ENCODE measurements around the gene RPN2.
A peak's percentile ranks its signal among the peaks of the same experiment; 100 is the strongest.

The RPN2 gene

GRCh38 chr20:37219751-37220668, 40.9 kb downstream of the RPN2 start:
- TF ChIP-seq, protein P1, sequence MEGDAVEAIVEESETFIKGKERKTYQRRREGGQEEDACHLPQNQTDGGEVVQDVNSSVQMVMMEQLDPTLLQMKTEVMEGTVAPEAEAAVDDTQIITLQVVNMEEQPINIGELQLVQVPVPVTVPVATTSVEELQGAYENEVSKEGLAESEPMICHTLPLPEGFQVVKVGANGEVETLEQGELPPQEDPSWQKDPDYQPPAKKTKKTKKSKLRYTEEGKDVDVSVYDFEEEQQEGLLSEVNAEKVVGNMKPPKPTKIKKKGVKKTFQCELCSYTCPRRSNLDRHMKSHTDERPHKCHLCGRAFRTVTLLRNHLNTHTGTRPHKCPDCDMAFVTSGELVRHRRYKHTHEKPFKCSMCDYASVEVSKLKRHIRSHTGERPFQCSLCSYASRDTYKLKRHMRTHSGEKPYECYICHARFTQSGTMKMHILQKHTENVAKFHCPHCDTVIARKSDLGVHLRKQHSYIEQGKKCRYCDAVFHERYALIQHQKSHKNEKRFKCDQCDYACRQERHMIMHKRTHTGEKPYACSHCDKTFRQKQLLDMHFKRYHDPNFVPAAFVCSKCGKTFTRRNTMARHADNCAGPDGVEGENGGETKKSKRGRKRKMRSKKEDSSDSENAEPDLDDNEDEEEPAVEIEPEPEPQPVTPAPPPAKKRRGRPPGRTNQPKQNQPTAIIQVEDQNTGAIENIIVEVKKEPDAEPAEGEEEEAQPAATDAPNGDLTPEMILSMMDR (IDR thresholded peaks at IDR 0.05; ENCODE audit: unreplicated experiment in 3 of 3), result no peak
- Mint-ChIP-seq H3K27ac (no peak overlapping the region), H3K27me3 (ENCODE audit: low read depth) (no peaks in the 10 kb centered on the region), H3K4me1 (peaks cover 16% of the 10 kb centered on the region), H3K36me3 (ENCODE audit: low read depth) (peaks cover 49% of the 10 kb centered on the region), H3K4me3 (no peak overlapping the region), H3K9me3 (no peaks in the 10 kb centered on the region)

- Mint-ChIP-seq H3K9me3 (no peaks in the 10 kb centered on the region), H3K36me3 (ENCODE audit: low read depth) (peaks cover 54% of the 10 kb centered on the region), H3K4me3 (no peak overlapping the region), H3K4me1 (peaks cover 21% of the 10 kb centered on the region), H3K27me3 (ENCODE audit: low read depth) (no peaks in the 10 kb centered on the region), H3K27ac (no peak overlapping the region)
- TF ChIP-seq, protein P1 (IDR thresholded peaks at IDR 0.05; ENCODE audit: unreplicated experiment in 3 of 3), result no peak
These were observed 41.6 kb downstream of the RPN2 start for GRCh38 chr20:37220731-37221130.

GRCh38 chr20:37222086-37222485, 43.0 kb downstream of the RPN2 start:
- TF ChIP-seq, protein P1 (IDR thresholded peaks at IDR 0.05; ENCODE audit: unreplicated experiment in 3 of 3), result no peak
- Mint-ChIP-seq H3K4me3 (no peak overlapping the region), H3K4me1 (peaks cover 25% of the 10 kb centered on the region), H3K9me3 (no peaks in the 10 kb centered on the region), H3K27me3 (ENCODE audit: low read depth) (no peaks in the 10 kb centered on the region), H3K36me3 (ENCODE audit: low read depth) (peaks cover 56% of the 10 kb centered on the region), H3K27ac (no peak overlapping the region)

GRCh38 chr20:37223053-37223452, 43.9 kb downstream of the RPN2 start:
- no peak overlapping the region for H3K27ac Mint-ChIP-seq
- no peaks in the 10 kb centered on the region for H3K9me3 Mint-ChIP-seq
- TF ChIP-seq, protein P1 (IDR thresholded peaks at IDR 0.05; ENCODE audit: unreplicated experiment in 3 of 3), result no peak
- H3K27me3 Mint-ChIP-seq (ENCODE audit: low read depth), result no peaks in the 10 kb centered on the region
- peaks cover 66% of the 10 kb centered on the region for H3K36me3 Mint-ChIP-seq (ENCODE audit: low read depth)
- H3K4me1 Mint-ChIP-seq, result peaks cover 34% of the 10 kb centered on the region
- H3K4me3 Mint-ChIP-seq, result no peak overlapping the region

- H3K27ac Mint-ChIP-seq, result peak overlapping the region in 1 of 3 experiments; percentile 10
- no peak overlapping the region for H3K4me3 Mint-ChIP-seq
- no peaks in the 10 kb centered on the region for H3K9me3 Mint-ChIP-seq
- TF ChIP-seq, protein P1 (IDR thresholded peaks at IDR 0.05; ENCODE audit: unreplicated experiment in 3 of 3), result no peak
- no peaks in the 10 kb centered on the region for H3K27me3 Mint-ChIP-seq (ENCODE audit: low read depth)
- peaks cover 51% of the 10 kb centered on the region for H3K4me1 Mint-ChIP-seq
- peaks cover 68% of the 10 kb centered on the region for H3K36me3 Mint-ChIP-seq (ENCODE audit: low read depth)
These were observed 46.0 kb downstream of the RPN2 start for GRCh38 chr20:37225146-37225545.

DNA sequence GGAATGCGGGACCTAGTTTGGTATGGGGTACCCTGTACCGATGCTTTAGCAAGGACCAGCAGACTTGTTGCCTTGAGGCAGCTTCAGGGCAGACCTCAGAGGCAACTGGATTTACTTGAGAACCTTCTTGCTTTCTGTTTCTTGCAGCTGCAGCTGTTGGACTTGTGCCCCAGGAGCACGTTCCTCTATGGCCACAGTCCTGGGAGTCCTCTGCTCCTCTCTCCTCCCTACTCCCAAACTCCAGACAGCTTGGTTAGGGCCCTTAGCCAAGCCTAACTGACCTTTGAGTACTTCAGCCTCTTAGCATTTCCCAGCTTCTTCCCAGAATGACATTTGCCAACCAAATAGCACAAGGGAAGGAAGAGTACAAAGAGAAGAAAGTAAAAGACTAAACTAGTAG, 47.8 kb downstream of the RPN2 start:
- H3K36me3 Mint-ChIP-seq (ENCODE audit: low read depth), result peaks cover 85% of the 10 kb centered on the region
- H3K27me3 Mint-ChIP-seq (ENCODE audit: low read depth), result no peaks in the 10 kb centered on the region
- H3K4me3 Mint-ChIP-seq, result no peak overlapping the region
- TF ChIP-seq, protein P1 (IDR thresholded peaks at IDR 0.05; ENCODE audit: unreplicated experiment in 3 of 3), result no peak
- peaks cover 62% of the 10 kb centered on the region for H3K4me1 Mint-ChIP-seq
- peak overlapping the region in 2 of 3 experiments; percentile 7 to 67 for H3K27ac Mint-ChIP-seq
- no peaks in the 10 kb centered on the region for H3K9me3 Mint-ChIP-seq
